Prostate gland (tissue), 2 donors: ENCODE results near the gene CNTN4. TPM values are rescaled to one million over a fixed set of nuclear protein-coding genes. Genes with fewer than 3 reads are reported as not detected.
A peak's percentile ranks its signal among the peaks of the same experiment; 100 is the strongest.

Source experiments
- DNase-seq: peaks from one replicate; pipeline ENCODE4 v3.0.0-alpha.2; 2019; ENCODE audit warnings: low spot score
- H3K27ac ChIP-seq, 2 donors: fragments of 200-600 bp; sonication (generic); 2 replicates each; pipeline ENCODE4 v1.5.1; 2017 to 2019
- H3K27me3 ChIP-seq: fragments of 200-600 bp; sonication (generic); replicated peaks from 2 replicates; pipeline ENCODE4 v1.5.1; 2019; ENCODE audit not compliant: insufficient read depth
- H3K36me3 ChIP-seq, 2 donors: fragments of 200-600 bp; sonication (generic); 1 replicate in 1 of 2; 2 replicates in 1 of 2; pipeline versions ENCODE4 v1.5.1 to v1.8.1; 2017 to 2019
- H3K4me1 ChIP-seq: fragments of 200-600 bp; sonication (generic); replicated peaks from 2 replicates; pipeline ENCODE4 v1.5.1; 2019
- H3K4me3 ChIP-seq, 2 donors: fragments of 200-600 bp; sonication (generic); 2 replicates each; pipeline ENCODE4 v1.5.1; 2017 to 2019
- H3K9me3 ChIP-seq: fragments of 200-600 bp; sonication (generic); 2 replicates; pipeline ENCODE4 v1.5.1; 2017
- CTCF ChIP-seq, 4 experiments: fragments of 200-600 bp in 2 of 4; fragments of 450-650 bp in 2 of 4; sonication (generic) in 2 of 4; IDR thresholded peaks; 1 replicate in 3 of 4; 2 replicates in 1 of 4; pipeline ENCODE4 v1.5.1; 2016 to 2019; ENCODE audit warnings: antibody characterized with exemption in 4 of 4, mild to moderate bottlenecking in 2 of 4, moderate library complexity in 2 of 4
- POLR2A ChIP-seq: fragments of 450-650 bp; IDR thresholded peaks from one replicate; pipeline ENCODE4 v1.6.1; 2016; ENCODE audit warnings: antibody characterized with exemption, mild to moderate bottlenecking
- POLR2AphosphoS5 ChIP-seq: sonication (generic); formaldehyde crosslinking; IDR thresholded peaks from one replicate; pipeline ENCODE4 v1.6.1; 2017; ENCODE audit warnings: antibody characterized with exemption
- WGBS: methylation state at CpG from one replicate; pipeline ENCODE4 v1.1.5; 2018; 5-methylcytosine and 5-hydroxymethylcytosine counted together
- intact Hi-C: fragments of 100-400 bp; cut with DNase I; formaldehyde crosslinking; loops from one replicate; pipeline ENCODE4 v1.14.2; 2022
- total RNA-seq, 2 donors: library from RNA; depleted of rRNA; stranded (reverse); fragments of >200 nt; gene quantifications; one replicate each; pipeline ENCODE4 v1.1.0, GENCODE V29; 2016

Gene CNTN4
- total RNA-seq, 2 donors from 2014 or later, result 1.5 to 5.7 TPM

GRCh38 chr3:2090095-2090911, 8.4 kb upstream of the CNTN4 start:
- no peak for DNase-seq
- intact Hi-C loops, result no loop called here
- Histone ChIP-seq H3K9me3 (no peaks in the 10 kb centered on the region), H3K36me3 (no peaks in the 10 kb centered on the region), H3K27me3 (no peaks in the 10 kb centered on the region), H3K4me1 (no peaks in the 10 kb centered on the region), H3K4me3 (no peak overlapping the region), H3K27ac (no peak overlapping the region)
- TF ChIP-seq POLR2A, result no peak
- TF ChIP-seq POLR2AphosphoS5, result no peak
- no peak for TF ChIP-seq CTCF (IDR thresholded peaks at IDR 0.05)
- 83% methylated on average over 5 of the region's 5 CpGs for WGBS

GRCh38 chr3:2092758-2093157, 5.9 kb upstream of the CNTN4 start:
- TF ChIP-seq CTCF (IDR thresholded peaks at IDR 0.05) (no peak), POLR2A (no peak), POLR2AphosphoS5 (no peak)
- Histone ChIP-seq H3K27ac (no peak overlapping the region), H3K9me3 (no peaks in the 10 kb centered on the region), H3K36me3 (no peaks in the 10 kb centered on the region), H3K27me3 (no peaks in the 10 kb centered on the region), H3K4me1 (no peaks in the 10 kb centered on the region), H3K4me3 (no peak overlapping the region)
- DNase-seq, result no peak
- WGBS, result 64% methylated on average over 4 of the region's 4 CpGs
- intact Hi-C loops, result no loop called here

GRCh38 chr3:2094941-2095340, 3.7 kb upstream of the CNTN4 start:
- H3K9me3 ChIP-seq, result no peaks in the 10 kb centered on the region
- H3K4me3 ChIP-seq, result no peak overlapping the region
- H3K27ac ChIP-seq, result no peak overlapping the region
- intact Hi-C loops, result no loop called here
- no peak for DNase-seq
- no peaks in the 10 kb centered on the region for H3K36me3 ChIP-seq
- no peaks in the 10 kb centered on the region for H3K27me3 ChIP-seq
- WGBS, result 37% methylated on average over 3 of the region's 3 CpGs
- TF ChIP-seq POLR2A, result no peak
- no peak for TF ChIP-seq CTCF (IDR thresholded peaks at IDR 0.05)
- no peak for TF ChIP-seq POLR2AphosphoS5
- no peaks in the 10 kb centered on the region for H3K4me1 ChIP-seq

GRCh38 chr3:2096216-2096615, 2.5 kb upstream of the CNTN4 start:
- Histone ChIP-seq H3K27ac (no peak overlapping the region), H3K4me3 (no peak overlapping the region), H3K27me3 (no peaks in the 10 kb centered on the region), H3K4me1 (no peaks in the 10 kb centered on the region), H3K9me3 (no peaks in the 10 kb centered on the region), H3K36me3 (no peaks in the 10 kb centered on the region)
- intact Hi-C loops, result no loop called here
- DNase-seq, result no peak
- 5% methylated on average over 7 of the region's 7 CpGs for WGBS
- TF ChIP-seq POLR2A, result no peak
- TF ChIP-seq CTCF (IDR thresholded peaks at IDR 0.05), result no peak
- no peak for TF ChIP-seq POLR2AphosphoS5

- Histone ChIP-seq H3K4me3 (peak overlapping the region in 1 of 2 donors; percentile 51), H3K36me3 (no peaks in the 10 kb centered on the region), H3K27ac (no peak overlapping the region), H3K27me3 (no peaks in the 10 kb centered on the region), H3K4me1 (no peaks in the 10 kb centered on the region), H3K9me3 (no peaks in the 10 kb centered on the region)
- DNase-seq, result no peak
- TF ChIP-seq POLR2A (no peak), CTCF (IDR thresholded peaks at IDR 0.05) (no peak), POLR2AphosphoS5 (no peak)
- WGBS, result 6% methylated on average over 18 of the region's 18 CpGs
- intact Hi-C loops, result no loop called here
These were observed 950 bp upstream of the CNTN4 start for GRCh38 chr3:2097641-2098191.
